ENCODE results near the gene SMIM5. TPM values are rescaled to one million over a fixed set of nuclear protein-coding genes. Genes with fewer than 3 reads are reported as not detected.

SMIM5 gene
- total RNA-seq, 1 experiment from 2014 or later = 0.24 TPM

- H3K27ac ChIP-seq (ENCODE audit: insufficient read length, low read depth, low read length) = no peak overlapping the region
- no peak overlapping the region for H4K8ac ChIP-seq (replicated peaks; ENCODE audit: insufficient read length, low read depth, low read length)
- no peak overlapping the region for H2BK12ac ChIP-seq (ENCODE audit: insufficient read length, low read depth, low read length)
- no peak overlapping the region for H3K14ac ChIP-seq (ENCODE audit: insufficient read depth, low read length)
- no peak overlapping the region for H3K56ac ChIP-seq (ENCODE audit: insufficient read length, low read depth, low read length)
- no peak overlapping the region for H2BK15ac ChIP-seq (ENCODE audit: low read depth, low read length)
- H3K4me1 Mint-ChIP-seq = no peaks in the 10 kb centered on the region
- H2BK5ac ChIP-seq (ENCODE audit: insufficient read length, low read length) = no peak overlapping the region
- no peak overlapping the region for H4K5ac ChIP-seq (ENCODE audit: insufficient read length, low read depth, low read length)
- H3K79me1 ChIP-seq (ENCODE audit: insufficient read depth, low read depth, low read length, poor library complexity, severe bottlenecking) = no peaks in the 10 kb centered on the region
- no peaks in the 10 kb centered on the region for H3K27me3 ChIP-seq (ENCODE audit: insufficient read depth, low read length)
- no peak overlapping the region for H3K18ac ChIP-seq (ENCODE audit: insufficient read length, low read depth, low read length)
- H3K36me3 Mint-ChIP-seq (ENCODE audit: insufficient read depth in 1 of 3, low read depth in 3 of 3) = no peaks in the 10 kb centered on the region
- H3K27me3 Mint-ChIP-seq (ENCODE audit: low read depth) = no peaks in the 10 kb centered on the region
- no peaks in the 10 kb centered on the region for H4K20me1 ChIP-seq (ENCODE audit: control insufficient read depth, insufficient read depth, insufficient read length)
- H3K9me3 Mint-ChIP-seq = no peaks in the 10 kb centered on the region
- no peak overlapping the region for H4K91ac ChIP-seq (ENCODE audit: insufficient read length, low read depth, low read length)
- no peaks in the 10 kb centered on the region for H3K4me1 ChIP-seq (ENCODE audit: insufficient read depth, low read length)
- H3K79me2 ChIP-seq (ENCODE audit: insufficient read depth, low read length) = no peaks in the 10 kb centered on the region
- no peaks in the 10 kb centered on the region for H3K23me2 ChIP-seq (ENCODE audit: insufficient read length, low read depth, low read length, poor library complexity, severe bottlenecking)
- no peak overlapping the region for H3K4me2 ChIP-seq (ENCODE audit: insufficient read depth, insufficient read length, low read length)
- H3K9ac ChIP-seq (ENCODE audit: extremely low read depth, insufficient read length, low read length) = no peak overlapping the region
- H2AK5ac ChIP-seq (ENCODE audit: insufficient read length, low read length) = no peak overlapping the region
- peak; percentile 79 for DNase-seq
- H3K27ac Mint-ChIP-seq = no peak overlapping the region
- no peak overlapping the region for H3K4me3 Mint-ChIP-seq
- WGBS (ENCODE audit: extremely low coverage, insufficient read length, low lambda C conversion rate) = no CpG with 5 or more reads among the region's 12 CpGs
- H3K23ac ChIP-seq (ENCODE audit: insufficient read length, low read depth, low read length) = no peak overlapping the region
- no peak overlapping the region for H2BK120ac ChIP-seq (ENCODE audit: low read depth, low read length, poor library complexity, severe bottlenecking)
- peak; percentile 52 for TF ChIP-seq CTCF (conservative IDR thresholded peaks at IDR 0.05)
- no peaks in the 10 kb centered on the region for H3K9me3 ChIP-seq (ENCODE audit: control insufficient read depth, low read depth, low read length)
- no peak overlapping the region for H3T11ph ChIP-seq (ENCODE audit: low read length)
- no peak overlapping the region for H2BK20ac ChIP-seq (ENCODE audit: low read depth, low read length, poor library complexity, severe bottlenecking)
- no peak overlapping the region for H2AFZ ChIP-seq (ENCODE audit: low read length)
- no peak overlapping the region for H3K4ac ChIP-seq (ENCODE audit: low read depth, low read length)
These were observed 19.2 kb upstream of the SMIM5 start for GRCh38 chr17:75614006-75614405.

Data from H9 (cell line).